ENCODE results near the gene AGAP5. TPM values are rescaled to one million over a fixed set of nuclear protein-coding genes. Genes with fewer than 3 reads are reported as not detected.
A peak's percentile ranks its signal among the peaks of the same experiment; 100 is the strongest.

The AGAP5 gene
- polyA plus RNA-seq, 3 donors, result 0.23 to 8.9 (median 0.44) TPM

- Mint-ChIP-seq H3K36me3 (no peaks in the 10 kb centered on the region), H3K4me3 (no peak within 1 kb of the TSS), H3K27me3 (ENCODE audit: low read depth in 3 of 3) (peaks cover 0 to 3% (median 0%) of the 10 kb centered on the region in 3 donors), H3K9me3 (no peaks in the 10 kb centered on the region), H3K27ac (peak within 1 kb of the TSS in 2 of 7 donors; percentile 38 to 47), H3K4me1 (peaks cover 30% of the 10 kb centered on the region)
- Histone ChIP-seq H3K79me2 (ENCODE audit: insufficient read depth, low read length) (no peaks in the 10 kb centered on the region), H3K4me3 (replicated peaks in 1 of 3; ENCODE audit: low read depth in 2 of 3, low read length in 3 of 3) (no peak within 1 kb of the TSS), H4K20me1 (ENCODE audit: insufficient read depth, low read length) (no peaks in the 10 kb centered on the region), H3K4me2 (replicated peaks; ENCODE audit: extremely low read depth, low read length, poor library complexity, severe bottlenecking) (no peak within 1 kb of the TSS), H3K4me1 (ENCODE audit: control insufficient read depth in 1 of 2, insufficient read depth in 2 of 2, low read length in 2 of 2) (peaks cover 14 to 17% of the 10 kb centered on the region in 2 donors), H3K27me3 (ENCODE audit: control insufficient read depth in 2 of 2, insufficient read depth in 2 of 2, low read length in 2 of 2) (no peaks in the 10 kb centered on the region), H3K27ac (ENCODE audit: low read depth in 1 of 2, low read length in 2 of 2) (no peak within 1 kb of the TSS), H3K9me3 (replicated peaks in 1 of 2; ENCODE audit: control insufficient read depth in 1 of 2, insufficient read depth in 1 of 2, low read length in 2 of 2) (no peaks in the 10 kb centered on the region), H3K36me3 (replicated peaks in 1 of 2; ENCODE audit: control insufficient read depth in 1 of 2, insufficient read depth in 2 of 2, low read length in 2 of 2) (no peaks in the 10 kb centered on the region), H3K9ac (ENCODE audit: insufficient read depth, low read length, poor library complexity, severe bottlenecking) (no peak within 1 kb of the TSS), H2AFZ (ENCODE audit: insufficient read depth, low read depth, low read length, poor library complexity, severe bottlenecking) (peak within 1 kb of the TSS; percentile 30)
- no peak for DNase-seq
- intact Hi-C loops (cut with micrococcal nuclease), result no loop called here
- 94% methylated on average over 3 of the region's 9 CpGs for WGBS (ENCODE audit: insufficient coverage)
- TF ChIP-seq CTCF (IDR thresholded peaks at IDR 0.05), result no peak
These were observed 56.4 kb downstream of the AGAP5 start, which contains the start of gene MYOZ1 for GRCh38 chr10:73641328-73642060. MYOZ1 (minus strand) TSS chr10:73641474; CDS start chr10:73640017, 1,457 bp downstream.

- Histone ChIP-seq H3K4me3 (replicated peaks in 1 of 3; ENCODE audit: low read depth in 2 of 3, low read length in 3 of 3) (no peak overlapping the region), H2AFZ (ENCODE audit: insufficient read depth, low read depth, low read length, poor library complexity, severe bottlenecking) (no peak overlapping the region), H3K9ac (ENCODE audit: insufficient read depth, low read length, poor library complexity, severe bottlenecking) (no peak overlapping the region), H3K4me1 (ENCODE audit: control insufficient read depth in 1 of 2, insufficient read depth in 2 of 2, low read length in 2 of 2) (peaks cover 4 to 9% of the 10 kb centered on the region in 2 donors), H3K79me2 (ENCODE audit: insufficient read depth, low read length) (no peaks in the 10 kb centered on the region), H4K20me1 (ENCODE audit: insufficient read depth, low read length) (no peaks in the 10 kb centered on the region), H3K4me2 (replicated peaks; ENCODE audit: extremely low read depth, low read length, poor library complexity, severe bottlenecking) (no peak overlapping the region), H3K9me3 (replicated peaks in 1 of 2; ENCODE audit: control insufficient read depth in 1 of 2, insufficient read depth in 1 of 2, low read length in 2 of 2) (no peaks in the 10 kb centered on the region), H3K27me3 (ENCODE audit: control insufficient read depth in 2 of 2, insufficient read depth in 2 of 2, low read length in 2 of 2) (no peaks in the 10 kb centered on the region), H3K27ac (ENCODE audit: low read depth in 1 of 2, low read length in 2 of 2) (no peak overlapping the region), H3K36me3 (replicated peaks in 1 of 2; ENCODE audit: control insufficient read depth in 1 of 2, insufficient read depth in 2 of 2, low read length in 2 of 2) (no peaks in the 10 kb centered on the region)
- Mint-ChIP-seq H3K4me1 (peaks cover 11% of the 10 kb centered on the region), H3K36me3 (no peaks in the 10 kb centered on the region), H3K4me3 (no peak overlapping the region), H3K27me3 (ENCODE audit: low read depth in 3 of 3) (peaks cover 0 to 4% (median 0%) of the 10 kb centered on the region in 3 donors), H3K9me3 (no peaks in the 10 kb centered on the region), H3K27ac (no peak overlapping the region)
- intact Hi-C loops (cut with micrococcal nuclease), result no loop called here
- no peak for TF ChIP-seq CTCF (IDR thresholded peaks at IDR 0.05)
- WGBS (ENCODE audit: insufficient coverage), result 93% methylated on average over 3 of the region's 3 CpGs
- DNase-seq, result no peak
These were observed 58.6 kb downstream of the AGAP5 start for GRCh38 chr10:73639286-73639685.
